MCF 10A (cell line): Measurements from ENCODE around the gene SFRP2. TPM values are rescaled to one million over a fixed set of nuclear protein-coding genes. Genes with fewer than 3 reads are reported as not detected.
A peak's percentile ranks its signal among the peaks of the same experiment; 100 is the strongest.

Source experiments
- BruUV-seq: library from RNA; stranded (reverse); fragments of 400-500 nt; replicated peaks from 2 replicates; lab custom pipeline; 2021; lab: Mats Ljungman, UMichigan
- CTCF ChIA-PET: fragments of 300-600 bp; sonication (Branson Sonifier 250); formaldehyde crosslinking; extraction: SDS; loops from one replicate; lab custom pipeline; 2021; ENCODE audit warnings: antibody characterized with exemption, inconsistent platforms; lab: Yijun Ruan, JAX
- POLR2A ChIA-PET: fragments of 300-600, 350-650 bp; sonication (Branson Sonifier 250); formaldehyde crosslinking; extraction: SDS; loops from one replicate; lab custom pipeline; 2020; ENCODE audit warnings: antibody characterized with exemption, inconsistent platforms; lab: Yijun Ruan, JAX
- DNase-seq: peaks from one replicate; pipeline ENCODE4 v3.0.0-alpha.2; 2018; ENCODE audit not compliant: unreplicated experiment
- H3K27ac Mint-ChIP-seq: one replicate; pipeline ENCODE4 v1.8.0; 2022; ENCODE audit warnings: mild to moderate bottlenecking, low read depth, mixed read lengths; ENCODE audit not compliant: unreplicated experiment
- H3K27me3 Mint-ChIP-seq: one replicate; pipeline ENCODE4 v1.8.0; 2022; ENCODE audit warnings: mixed read lengths; ENCODE audit not compliant: insufficient read depth, unreplicated experiment
- H3K36me3 Mint-ChIP-seq: one replicate; pipeline ENCODE4 v1.8.0; 2022; ENCODE audit warnings: mild to moderate bottlenecking, moderate library complexity, mixed read lengths; ENCODE audit not compliant: insufficient read depth, unreplicated experiment
- H3K4me1 Mint-ChIP-seq: one replicate; pipeline ENCODE4 v1.8.0; 2022; ENCODE audit warnings: mixed read lengths; ENCODE audit not compliant: insufficient read depth, unreplicated experiment
- H3K4me3 Mint-ChIP-seq: one replicate; pipeline ENCODE4 v1.8.0; 2022; ENCODE audit warnings: mild to moderate bottlenecking, moderate library complexity, mixed read lengths; ENCODE audit not compliant: unreplicated experiment
- H3K9me3 Mint-ChIP-seq: one replicate; pipeline ENCODE4 v1.8.0; 2022; ENCODE audit warnings: mixed read lengths; ENCODE audit not compliant: unreplicated experiment
- intact Hi-C: fragments of 100-400 bp; cut with micrococcal nuclease; formaldehyde crosslinking; loops from 2 replicates; pipeline ENCODE4 v1.14.1; 2022
- total RNA-seq: library from RNA; stranded (reverse); gene quantifications from 2 replicates; pipeline ENCODE4 v1.2.3, GENCODE V29; 2022
- TF ChIP-seq, protein P1 (sequence below): fragments of 200-600 bp; IDR thresholded peaks from one replicate; pipeline ENCODE4 v1.8.0; 2022; ENCODE audit warnings: antibody characterized with exemption, mild to moderate bottlenecking; ENCODE audit not compliant: unreplicated experiment

SFRP2 gene
- total RNA-seq, 1 experiment from 2014 or later, result not detected

GRCh38 chr4:153792618-153793247 is 3.9 kb upstream of the SFRP2 start:
- no TSS peak for BruUV-seq
- POLR2A ChIA-PET, result no interaction called here
- TF ChIP-seq, protein P1, sequence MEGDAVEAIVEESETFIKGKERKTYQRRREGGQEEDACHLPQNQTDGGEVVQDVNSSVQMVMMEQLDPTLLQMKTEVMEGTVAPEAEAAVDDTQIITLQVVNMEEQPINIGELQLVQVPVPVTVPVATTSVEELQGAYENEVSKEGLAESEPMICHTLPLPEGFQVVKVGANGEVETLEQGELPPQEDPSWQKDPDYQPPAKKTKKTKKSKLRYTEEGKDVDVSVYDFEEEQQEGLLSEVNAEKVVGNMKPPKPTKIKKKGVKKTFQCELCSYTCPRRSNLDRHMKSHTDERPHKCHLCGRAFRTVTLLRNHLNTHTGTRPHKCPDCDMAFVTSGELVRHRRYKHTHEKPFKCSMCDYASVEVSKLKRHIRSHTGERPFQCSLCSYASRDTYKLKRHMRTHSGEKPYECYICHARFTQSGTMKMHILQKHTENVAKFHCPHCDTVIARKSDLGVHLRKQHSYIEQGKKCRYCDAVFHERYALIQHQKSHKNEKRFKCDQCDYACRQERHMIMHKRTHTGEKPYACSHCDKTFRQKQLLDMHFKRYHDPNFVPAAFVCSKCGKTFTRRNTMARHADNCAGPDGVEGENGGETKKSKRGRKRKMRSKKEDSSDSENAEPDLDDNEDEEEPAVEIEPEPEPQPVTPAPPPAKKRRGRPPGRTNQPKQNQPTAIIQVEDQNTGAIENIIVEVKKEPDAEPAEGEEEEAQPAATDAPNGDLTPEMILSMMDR, result no peak
- CTCF ChIA-PET, result interaction anchor here (0.6 kb wide), 1 partner anchor 234 kb away, joined by 3 read pairs; no protein-coding TSS in a partner anchor
- Mint-ChIP-seq H3K36me3 (no peaks in the 10 kb centered on the region), H3K27ac (no peak overlapping the region), H3K4me1 (no peaks in the 10 kb centered on the region), H3K9me3 (no peaks in the 10 kb centered on the region), H3K4me3 (no peak overlapping the region), H3K27me3 (no peaks in the 10 kb centered on the region)
- no peak for DNase-seq
- intact Hi-C loops, result loop anchor here (1.0 kb wide), 1 partner anchor 522 kb away; no protein-coding TSS in a partner anchor

DNA sequence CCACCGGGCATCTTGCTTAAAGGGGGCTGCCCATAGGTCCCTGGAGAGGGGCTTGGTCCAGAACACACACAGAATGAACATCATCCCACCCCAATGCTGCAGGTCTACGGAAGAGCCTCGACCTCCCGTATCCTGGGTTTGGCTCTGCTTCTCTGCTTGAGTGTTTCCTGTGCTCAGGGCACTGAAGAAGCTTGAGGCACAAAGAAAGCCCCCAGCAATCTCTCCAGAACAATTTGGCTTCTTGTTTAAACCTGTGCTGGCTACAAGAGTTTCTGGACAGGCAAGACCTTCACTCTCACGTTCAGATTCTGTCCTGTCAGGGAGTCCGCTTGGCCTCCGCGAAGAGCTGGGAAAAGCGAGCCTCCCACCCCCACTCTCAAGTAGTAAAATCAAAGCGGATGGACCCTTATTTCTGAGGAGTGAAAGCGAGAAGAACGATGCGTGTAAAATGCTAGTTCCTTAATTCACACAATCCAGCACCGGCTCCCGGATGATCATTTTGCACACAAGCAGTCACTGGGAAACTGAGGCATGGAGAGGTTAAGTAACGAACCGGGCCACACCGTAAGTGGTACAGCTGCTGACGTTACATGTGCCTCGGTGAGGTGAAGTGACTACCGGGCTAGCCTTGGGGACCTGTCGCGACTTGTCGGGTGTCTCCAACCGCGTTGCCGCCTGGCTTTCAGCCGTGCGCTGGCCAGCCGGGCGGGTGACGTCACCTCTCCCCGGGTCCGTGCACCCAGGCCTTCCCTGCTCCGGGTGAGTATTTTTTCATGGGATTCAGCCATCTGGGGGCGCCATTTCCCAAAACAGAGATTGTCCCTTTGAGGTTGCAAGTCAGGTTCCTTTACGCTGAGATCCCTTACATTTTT is 3.1 kb upstream of the SFRP2 start:
- intact Hi-C loops, result loop anchor here (1.0 kb wide), 1 partner anchor 522 kb away; no protein-coding TSS in a partner anchor

GRCh38 chr4:153790962-153791551 is 2.2 kb upstream of the SFRP2 start:
- ChIA-PET POLR2A (interaction anchor here (0.6 kb wide), 1 partner anchor 265 kb away, joined by 3 read pairs; no protein-coding TSS in a partner anchor), CTCF (interaction anchor here (0.6 to 1.5 kb wide), 5 partner anchors 292 to 717 kb away, joined by 3 read pairs; no protein-coding TSS in a partner anchor)
- DNase-seq, result no peak
- Mint-ChIP-seq H3K27ac (no peak overlapping the region), H3K4me1 (no peaks in the 10 kb centered on the region), H3K27me3 (no peaks in the 10 kb centered on the region), H3K36me3 (no peaks in the 10 kb centered on the region), H3K4me3 (no peak overlapping the region), H3K9me3 (no peaks in the 10 kb centered on the region)
- TF ChIP-seq, protein P1, result no peak
- intact Hi-C loops, result no loop called here
- no TSS peak for BruUV-seq

More for the DNA sequence above, 3.1 kb upstream of the SFRP2 start:
- Mint-ChIP-seq H3K27ac (no peak overlapping the region), H3K36me3 (no peaks in the 10 kb centered on the region), H3K9me3 (no peaks in the 10 kb centered on the region), H3K4me3 (no peak overlapping the region), H3K27me3 (no peaks in the 10 kb centered on the region), H3K4me1 (no peaks in the 10 kb centered on the region)
- TF ChIP-seq, protein P1, result peak; percentile 25
- ChIA-PET POLR2A (no interaction called here), CTCF (interaction anchor here (0.6 kb wide), 1 partner anchor 9 kb away, joined by 4 read pairs; no protein-coding TSS in a partner anchor)
- DNase-seq, result peak; percentile 57
- BruUV-seq, result no TSS peak

DNA sequence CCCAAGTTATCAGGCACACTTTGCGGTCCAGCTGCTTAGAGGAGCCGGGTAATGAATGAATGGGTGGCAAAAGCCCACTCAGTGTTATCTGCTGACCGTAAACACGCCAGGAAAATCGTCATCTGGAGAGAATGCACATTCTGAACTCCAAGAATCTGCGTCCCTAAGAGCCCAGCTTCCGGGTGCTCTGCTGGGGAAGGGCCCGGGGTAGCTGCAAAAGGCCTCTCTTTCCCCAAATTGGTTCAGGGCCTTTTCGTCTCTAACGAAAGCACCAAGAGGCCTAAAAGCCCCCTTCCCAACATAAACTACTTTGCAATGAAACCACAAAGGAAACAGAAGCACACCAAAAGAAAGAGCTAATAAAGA is 1.6 kb upstream of the SFRP2 start:
- no peaks in the 10 kb centered on the region for H3K27me3 Mint-ChIP-seq

More for the DNA sequence above, 1.6 kb upstream of the SFRP2 start:
- Mint-ChIP-seq H3K27ac (no peak overlapping the region), H3K4me3 (no peak overlapping the region), H3K9me3 (no peaks in the 10 kb centered on the region), H3K36me3 (no peaks in the 10 kb centered on the region), H3K4me1 (no peaks in the 10 kb centered on the region)
- CTCF ChIA-PET, result interaction anchor here (1.0 to 1.5 kb wide), 3 partner anchors 292 to 717 kb away, joined by 3 read pairs; no protein-coding TSS in a partner anchor
- TF ChIP-seq, protein P1, result no peak
- no TSS peak for BruUV-seq
- POLR2A ChIA-PET, result interaction anchor here (0.6 kb wide), 1 partner anchor 265 kb away, joined by 3 read pairs; no protein-coding TSS in a partner anchor
- no peak for DNase-seq
- intact Hi-C loops, result no loop called here
